C4-2B (cell line): ENCODE data around the gene TGM6.
A peak's percentile ranks its signal among the peaks of the same experiment; 100 is the strongest.

Source experiments
- CTCF ChIP-seq: fragments of 450-650 bp; conservative IDR thresholded peaks from 2 replicates; pipeline ENCODE4 v1.5.1; 2017; ENCODE audit warnings: mild to moderate bottlenecking
- ZFX ChIP-seq: fragments of 450-650 bp; IDR thresholded peaks from 2 replicates; pipeline ENCODE4 v1.6.1; 2017

- TF ChIP-seq CTCF (peak; percentile 53), ZFX (no peak)
These were observed 21.7 kb downstream of the TGM6 start for GRCh38 chr20:2402271-2402980.
